CD14-positive monocyte (primary cell): ENCODE data around the gene DHX58. TPM values are rescaled to one million over a fixed set of nuclear protein-coding genes. Genes with fewer than 3 reads are reported as not detected.

ENCODE experiments used
- DNase-seq, 3 donors: peaks; one replicate each; pipeline ENCODE4 v3.0.0-alpha.2; 2011 to 2022
- H2AFZ ChIP-seq: 2 replicates; pipeline ENCODE4 v1.6.0; 2012; ENCODE audit warnings: mild to moderate bottlenecking, low read depth, low read length, inconsistent platforms; ENCODE audit not compliant: insufficient read depth, poor library complexity, severe bottlenecking
- H3K27ac ChIP-seq, 2 donors: 1 replicate in 1 of 2; 2 replicates in 1 of 2; pipeline ENCODE4 v1.5.1; 2012 to 2013; ENCODE audit warnings: low read length in 2 of 2, control low read depth in 1 of 2, inconsistent platforms in 1 of 2, low read depth in 1 of 2, mild to moderate bottlenecking in 1 of 2
- H3K27me3 ChIP-seq, 2 donors: one replicate each; pipeline versions ENCODE4 v1.6.0 to v1.6.1; 2011 to 2013; ENCODE audit warnings: low read length in 2 of 2; ENCODE audit not compliant: control insufficient read depth in 2 of 2, insufficient read depth in 2 of 2
- H3K36me3 ChIP-seq, 2 donors: replicated peaks in 1 of 2; 1 replicate in 1 of 2; 2 replicates in 1 of 2; pipeline versions ENCODE4 v1.5.1 to v1.6.1; 2012 to 2013; ENCODE audit warnings: low read length in 2 of 2, control low read depth in 1 of 2, inconsistent platforms in 1 of 2, mild to moderate bottlenecking in 1 of 2; ENCODE audit not compliant: insufficient read depth in 2 of 2, control insufficient read depth in 1 of 2
- H3K4me1 ChIP-seq, 2 donors: 1 replicate in 1 of 2; 2 replicates in 1 of 2; pipeline versions ENCODE4 v1.5.1 to v1.6.1; 2012 to 2013; ENCODE audit warnings: low read length in 2 of 2, control low read depth in 1 of 2, inconsistent platforms in 1 of 2, mild to moderate bottlenecking in 1 of 2, moderate library complexity in 1 of 2; ENCODE audit not compliant: insufficient read depth in 2 of 2, control insufficient read depth in 1 of 2
- H3K4me2 ChIP-seq: replicated peaks from 2 replicates; pipeline ENCODE3; 2012; ENCODE audit warnings: low read length, moderate library complexity, mild to moderate bottlenecking; ENCODE audit not compliant: poor library complexity, severe bottlenecking; ENCODE audit errors: extremely low read depth
- H3K4me3 ChIP-seq, 3 experiments: fragments of 200-600 bp in 1 of 3; sonication (generic) in 1 of 3; replicated peaks in 1 of 3; 1 replicate in 2 of 3; 2 replicates in 1 of 3; pipeline ENCODE4 v1.5.1; 2011 to 2013; ENCODE audit warnings: low read length in 3 of 3, mild to moderate bottlenecking in 3 of 3, control low read depth in 2 of 3, low read depth in 2 of 3, inconsistent platforms in 1 of 3, moderate library complexity in 1 of 3
- H3K79me2 ChIP-seq: 2 replicates; pipeline ENCODE4 v1.6.0; 2012; ENCODE audit warnings: mild to moderate bottlenecking, control low read depth, inconsistent platforms, low read length, moderate library complexity; ENCODE audit not compliant: insufficient read depth
- H3K9ac ChIP-seq: 2 replicates; pipeline ENCODE4 v1.6.0; 2017; ENCODE audit warnings: low read length, mild to moderate bottlenecking; ENCODE audit not compliant: insufficient read depth, poor library complexity, severe bottlenecking
- H3K9me3 ChIP-seq, 2 donors: replicated peaks in 1 of 2; 1 replicate in 1 of 2; 2 replicates in 1 of 2; pipeline versions ENCODE4 v1.5.1 to v1.6.1; 2012 to 2013; ENCODE audit warnings: low read length in 2 of 2, control low read depth in 1 of 2; ENCODE audit not compliant: control insufficient read depth in 1 of 2, insufficient read depth in 1 of 2
- H4K20me1 ChIP-seq: 2 replicates; pipeline ENCODE4 v1.6.0; 2012; ENCODE audit warnings: mild to moderate bottlenecking, low read length, control low read depth, moderate library complexity; ENCODE audit not compliant: insufficient read depth
- H3K27ac Mint-ChIP-seq, 7 donors: one replicate each; pipeline ENCODE4 v1.8.0; 2020; ENCODE audit warnings: mild to moderate bottlenecking in 7 of 7, mixed read lengths in 7 of 7, moderate library complexity in 6 of 7, inconsistent platforms in 2 of 7
- H3K27me3 Mint-ChIP-seq, 3 donors: one replicate each; pipeline ENCODE4 v1.8.0; 2021 to 2022; ENCODE audit warnings: low read depth in 3 of 3, mild to moderate bottlenecking in 3 of 3, mixed read lengths in 3 of 3, moderate library complexity in 3 of 3, inconsistent platforms in 1 of 3
- H3K36me3 Mint-ChIP-seq, 2 donors: one replicate each; pipeline ENCODE4 v1.8.0; 2020; ENCODE audit warnings: mixed read lengths in 2 of 2, inconsistent platforms in 1 of 2, mild to moderate bottlenecking in 1 of 2
- H3K4me1 Mint-ChIP-seq: one replicate; pipeline ENCODE4 v1.8.0; 2020; ENCODE audit warnings: mild to moderate bottlenecking, mixed read lengths
- H3K4me3 Mint-ChIP-seq, 2 donors: one replicate each; pipeline ENCODE4 v1.8.0; 2020; ENCODE audit warnings: mild to moderate bottlenecking in 2 of 2, mixed read lengths in 2 of 2, moderate library complexity in 1 of 2
- H3K9me3 Mint-ChIP-seq, 7 donors: one replicate each; pipeline ENCODE4 v1.8.0; 2020 to 2022; ENCODE audit warnings: mixed read lengths in 7 of 7, mild to moderate bottlenecking in 6 of 7, moderate library complexity in 6 of 7, inconsistent platforms in 2 of 7
- WGBS: methylation state at CpG from one replicate; pipeline ENCODE4 v1.1.5; 2013; ENCODE audit warnings: missing lambda C conversion rate; ENCODE audit not compliant: insufficient coverage; 5-methylcytosine and 5-hydroxymethylcytosine counted together
- intact Hi-C, 2 donors: fragments of 100-400 bp; cut with micrococcal nuclease; formaldehyde crosslinking; loops; one replicate each; pipeline versions ENCODE4 v1.15.0 to v1.15.1; 2023
- polyA plus RNA-seq, 3 donors: library from polyadenylated mRNA; depleted of rRNA in 1 of 3; unstranded in 2 of 3; stranded (reverse) in 1 of 3; fragments of 300-500 nt in 2 of 3; fragments of >200 nt in 1 of 3; fragmentation: Illumina TruSeq in 2 of 3; gene quantifications; 1 replicate in 2 of 3; 2 replicates in 1 of 3; pipeline ENCODE4 v1.2.3, GENCODE V29; 2012 to 2021
- TF ChIP-seq, protein P1 (sequence below): fragments of 200-600 bp; IDR thresholded peaks from one replicate; pipeline ENCODE4 v1.8.0; 2022; ENCODE audit warnings: antibody characterized with exemption, mild to moderate bottlenecking

DHX58 gene
- polyA plus RNA-seq, 3 donors: 13.2 to 46.7 (median 16.0) TPM

DNA sequence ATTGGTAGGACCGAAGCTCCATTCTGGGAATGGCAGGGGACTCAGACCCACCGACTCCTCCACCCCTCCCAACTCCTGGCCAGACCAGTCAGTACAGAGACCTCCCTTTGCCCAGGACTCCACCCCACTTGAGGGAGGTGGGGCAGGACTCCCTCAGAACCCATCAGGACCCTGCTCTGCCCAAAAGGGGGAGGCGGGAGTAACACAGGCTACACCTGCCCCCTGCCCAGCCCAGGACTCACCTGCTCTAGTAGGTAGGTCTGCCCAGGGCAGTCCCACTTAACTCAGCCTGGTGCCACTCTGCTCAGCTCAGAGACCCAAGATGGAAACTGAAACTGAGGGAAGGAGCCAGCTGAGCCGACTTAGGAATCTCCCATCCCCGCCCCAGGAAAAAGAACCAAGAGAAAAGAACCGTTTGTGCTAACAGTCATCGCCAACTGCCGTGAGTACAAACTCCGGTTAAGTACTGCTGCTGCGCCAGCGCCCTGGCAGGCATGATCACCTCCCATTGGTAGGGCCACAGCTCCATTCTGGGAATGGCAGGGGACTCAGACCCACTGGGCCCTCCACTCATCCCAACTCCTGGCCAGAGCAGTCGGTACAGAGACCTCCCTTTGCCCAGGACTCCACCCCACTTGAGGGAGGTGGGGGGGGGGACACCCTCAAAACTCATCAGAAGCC lies 503 bp downstream of the DHX58 start:
- DNase-seq: peak; percentile 18 to 68 (median 24)
- H3K27ac Mint-ChIP-seq: peak overlapping the region; percentile 88 to 95 (median 93)
- Histone ChIP-seq H3K4me3 (peak overlapping the region; percentile 58 to 81 (median 66)), H2AFZ (peak overlapping the region; percentile 88), H3K36me3 (peaks cover 6 to 13% of the 10 kb centered on the region in 2 donors), H3K79me2 (peaks cover 5% of the 10 kb centered on the region), H3K4me1 (peaks cover 29 to 33% of the 10 kb centered on the region in 2 donors), H3K27me3 (no peaks in the 10 kb centered on the region), H3K27ac (peak overlapping the region; percentile 72 to 85), H3K9me3 (no peaks in the 10 kb centered on the region), H3K9ac (peak overlapping the region; percentile 71), H4K20me1 (no peaks in the 10 kb centered on the region), H3K4me2 (peak overlapping the region; percentile 75)
- TF ChIP-seq, protein P1, sequence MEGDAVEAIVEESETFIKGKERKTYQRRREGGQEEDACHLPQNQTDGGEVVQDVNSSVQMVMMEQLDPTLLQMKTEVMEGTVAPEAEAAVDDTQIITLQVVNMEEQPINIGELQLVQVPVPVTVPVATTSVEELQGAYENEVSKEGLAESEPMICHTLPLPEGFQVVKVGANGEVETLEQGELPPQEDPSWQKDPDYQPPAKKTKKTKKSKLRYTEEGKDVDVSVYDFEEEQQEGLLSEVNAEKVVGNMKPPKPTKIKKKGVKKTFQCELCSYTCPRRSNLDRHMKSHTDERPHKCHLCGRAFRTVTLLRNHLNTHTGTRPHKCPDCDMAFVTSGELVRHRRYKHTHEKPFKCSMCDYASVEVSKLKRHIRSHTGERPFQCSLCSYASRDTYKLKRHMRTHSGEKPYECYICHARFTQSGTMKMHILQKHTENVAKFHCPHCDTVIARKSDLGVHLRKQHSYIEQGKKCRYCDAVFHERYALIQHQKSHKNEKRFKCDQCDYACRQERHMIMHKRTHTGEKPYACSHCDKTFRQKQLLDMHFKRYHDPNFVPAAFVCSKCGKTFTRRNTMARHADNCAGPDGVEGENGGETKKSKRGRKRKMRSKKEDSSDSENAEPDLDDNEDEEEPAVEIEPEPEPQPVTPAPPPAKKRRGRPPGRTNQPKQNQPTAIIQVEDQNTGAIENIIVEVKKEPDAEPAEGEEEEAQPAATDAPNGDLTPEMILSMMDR: no peak
- peaks cover 39% of the 10 kb centered on the region for H3K4me1 Mint-ChIP-seq
- H3K9me3 Mint-ChIP-seq: no peaks in the 10 kb centered on the region
- peaks cover 35 to 37% of the 10 kb centered on the region in 2 donors for H3K36me3 Mint-ChIP-seq
- peak overlapping the region; percentile 88 to 93 for H3K4me3 Mint-ChIP-seq
- intact Hi-C loops: loop anchor here in 1 of 2 donors (5.0 kb wide), 2 partner anchors 50 to 195 kb away; partner anchors contain the start of gene ACLY
- H3K27me3 Mint-ChIP-seq: peaks cover 0 to 7% (median 0%) of the 10 kb centered on the region in 3 donors
- 4% methylated on average over 9 of the region's 12 CpGs for WGBS

DNA sequence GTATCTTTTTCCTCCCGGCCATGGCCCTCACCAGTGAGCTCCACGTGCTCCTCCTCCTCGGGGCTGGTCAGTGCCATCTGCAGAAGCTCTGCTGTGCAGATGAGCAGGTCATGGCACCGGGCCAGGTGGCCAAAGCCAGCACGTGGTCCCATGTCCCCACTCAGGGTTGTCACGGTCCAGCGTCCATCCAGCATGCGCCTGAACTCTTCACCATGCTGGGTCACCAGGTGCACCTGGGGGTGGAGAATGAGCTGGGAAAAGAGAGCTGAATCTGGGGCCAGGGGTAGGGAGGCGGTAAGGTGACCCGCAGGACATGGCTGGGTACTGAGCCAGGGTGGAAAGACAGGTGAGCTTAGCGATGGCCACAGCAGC lies 1.3 kb downstream of the DHX58 start:
- peaks cover 35% of the 10 kb centered on the region for H3K4me1 Mint-ChIP-seq
- no peak overlapping the region for H3K4me3 Mint-ChIP-seq
- Histone ChIP-seq H3K4me1 (peaks cover 29 to 35% of the 10 kb centered on the region in 2 donors), H3K4me3 (peak overlapping the region in 1 of 3 experiments; percentile 81), H3K79me2 (peaks cover 5% of the 10 kb centered on the region), H3K27me3 (no peaks in the 10 kb centered on the region), H3K4me2 (peak overlapping the region; percentile 75), H3K27ac (no peak overlapping the region), H4K20me1 (no peaks in the 10 kb centered on the region), H2AFZ (no peak overlapping the region), H3K9me3 (no peaks in the 10 kb centered on the region), H3K36me3 (peaks cover 6 to 13% of the 10 kb centered on the region in 2 donors), H3K9ac (no peak overlapping the region)
- peaks cover 37 to 44% of the 10 kb centered on the region in 2 donors for H3K36me3 Mint-ChIP-seq
- H3K9me3 Mint-ChIP-seq: no peaks in the 10 kb centered on the region
- TF ChIP-seq, protein P1: no peak
- intact Hi-C loops: loop anchor here in 1 of 2 donors (5.0 kb wide), 2 partner anchors 49 to 194 kb away; partner anchors contain the start of gene ACLY
- 93% methylated on average over 10 of the region's 11 CpGs for WGBS
- peaks cover 0 to 7% (median 0%) of the 10 kb centered on the region in 3 donors for H3K27me3 Mint-ChIP-seq
- peak overlapping the region in 5 of 7 donors; percentile 6 to 93 (median 73) for H3K27ac Mint-ChIP-seq
- DNase-seq: no peak
